Prostate gland (tissue), 2 donors: Measurements from ENCODE around the gene RGS19.
"Not testable (repeated sequence)": the region's sequence is repeated elsewhere in the genome, so short reads cannot be mapped to it uniquely, and the experiment has no call there.

ENCODE experiments used
- POLR2A ChIP-seq: fragments of 450-650 bp; IDR thresholded peaks from one replicate; pipeline ENCODE4 v1.6.1; 2016; ENCODE audit warnings: antibody characterized with exemption, mild to moderate bottlenecking
- TF ChIP-seq, protein P1 (sequence below), 4 experiments: fragments of 200-600 bp in 2 of 4; fragments of 450-650 bp in 2 of 4; sonication (generic) in 2 of 4; IDR thresholded peaks; 1 replicate in 3 of 4; 2 replicates in 1 of 4; pipeline ENCODE4 v1.5.1; 2016 to 2019; ENCODE audit warnings: antibody characterized with exemption in 4 of 4, mild to moderate bottlenecking in 2 of 4, moderate library complexity in 2 of 4

DNA sequence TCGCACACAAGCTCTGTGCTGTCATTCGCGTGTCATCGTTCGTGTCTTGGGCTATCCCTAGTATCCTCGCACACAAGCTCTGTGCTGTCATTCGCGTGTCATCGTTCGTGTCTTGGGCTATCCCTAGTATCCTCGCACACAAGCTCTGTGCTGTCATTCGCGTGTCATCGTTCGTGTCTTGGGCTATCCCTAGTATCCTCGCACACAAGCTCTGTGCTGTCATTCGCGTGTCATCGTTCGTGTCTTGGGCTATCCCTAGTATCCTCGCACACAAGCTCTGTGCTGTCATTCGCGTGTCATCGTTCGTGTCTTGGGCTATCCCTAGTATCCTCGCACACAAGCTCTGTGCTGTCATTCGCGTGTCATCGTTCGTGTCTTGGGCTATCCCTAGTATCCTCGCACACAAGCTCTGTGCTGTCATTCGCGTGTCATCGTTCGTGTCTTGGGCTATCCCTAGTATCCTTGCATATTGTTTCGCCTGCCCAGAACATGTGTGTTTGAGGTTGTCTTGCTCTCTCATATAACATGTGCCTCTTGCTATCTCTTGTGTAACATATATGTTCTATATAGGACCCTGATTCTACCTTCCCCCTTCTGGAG lies 8.0 kb upstream of the RGS19 start:
- TF ChIP-seq, protein P1, sequence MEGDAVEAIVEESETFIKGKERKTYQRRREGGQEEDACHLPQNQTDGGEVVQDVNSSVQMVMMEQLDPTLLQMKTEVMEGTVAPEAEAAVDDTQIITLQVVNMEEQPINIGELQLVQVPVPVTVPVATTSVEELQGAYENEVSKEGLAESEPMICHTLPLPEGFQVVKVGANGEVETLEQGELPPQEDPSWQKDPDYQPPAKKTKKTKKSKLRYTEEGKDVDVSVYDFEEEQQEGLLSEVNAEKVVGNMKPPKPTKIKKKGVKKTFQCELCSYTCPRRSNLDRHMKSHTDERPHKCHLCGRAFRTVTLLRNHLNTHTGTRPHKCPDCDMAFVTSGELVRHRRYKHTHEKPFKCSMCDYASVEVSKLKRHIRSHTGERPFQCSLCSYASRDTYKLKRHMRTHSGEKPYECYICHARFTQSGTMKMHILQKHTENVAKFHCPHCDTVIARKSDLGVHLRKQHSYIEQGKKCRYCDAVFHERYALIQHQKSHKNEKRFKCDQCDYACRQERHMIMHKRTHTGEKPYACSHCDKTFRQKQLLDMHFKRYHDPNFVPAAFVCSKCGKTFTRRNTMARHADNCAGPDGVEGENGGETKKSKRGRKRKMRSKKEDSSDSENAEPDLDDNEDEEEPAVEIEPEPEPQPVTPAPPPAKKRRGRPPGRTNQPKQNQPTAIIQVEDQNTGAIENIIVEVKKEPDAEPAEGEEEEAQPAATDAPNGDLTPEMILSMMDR (IDR thresholded peaks at IDR 0.05): not testable (repeated sequence)
- not testable (repeated sequence) for TF ChIP-seq POLR2A
